Testis (tissue), 3 donors: ENCODE data around the gene PIF1. TPM values are rescaled to one million over a fixed set of nuclear protein-coding genes. Genes with fewer than 3 reads are reported as not detected.

Source experiments
- DNase-seq: peaks from one replicate; pipeline ENCODE4 v3.0.0-alpha.2; 2019
- H3K27ac ChIP-seq, 2 donors: fragments of 200-600 bp; sonication (generic); one replicate each; pipeline ENCODE4 v1.5.1; 2019
- H3K27me3 ChIP-seq: fragments of 200-600 bp; sonication (generic); one replicate; pipeline ENCODE4 v1.5.1; 2019
- H3K36me3 ChIP-seq: fragments of 200-600 bp; sonication (generic); one replicate; pipeline ENCODE4 v1.5.1; 2017; ENCODE audit warnings: low read depth; ENCODE audit errors: missing control alignments
- H3K4me1 ChIP-seq: fragments of 200-600 bp; sonication (generic); one replicate; pipeline ENCODE4 v1.5.1; 2019
- H3K4me3 ChIP-seq, 2 donors: fragments of 200-600 bp; sonication (generic); one replicate each; pipeline ENCODE4 v1.5.1; 2017 to 2019
- H3K9me3 ChIP-seq: fragments of 200-600 bp; sonication (generic); one replicate; pipeline ENCODE4 v1.5.1; 2017
- POLR2A ChIP-seq: fragments of 450-650 bp; IDR thresholded peaks from one replicate; pipeline ENCODE4 v1.6.1; 2017; ENCODE audit warnings: antibody characterized with exemption, mild to moderate bottlenecking, moderate library complexity
- WGBS, 2 donors: methylation state at CpG; one replicate each; pipeline ENCODE4 v1.1.5; 2018; 5-methylcytosine and 5-hydroxymethylcytosine counted together
- intact Hi-C: fragments of 100-400 bp; cut with DNase I; formaldehyde crosslinking; loops from one replicate; pipeline ENCODE4 v1.15.1; 2023; ENCODE audit warnings: low total_unique reads
- polyA plus RNA-seq: library from polyadenylated mRNA; stranded (reverse); fragments of 350-450 nt; fragmentation: Illumina TruSeq; extraction: RNeasy Lipid Tissue Mini Kit (QIAGEN cat#74804); gene quantifications from one replicate; pipeline ENCODE4 v1.2.3, GENCODE V29; 2014; ENCODE audit warnings: low read depth, low replicate concordance; ENCODE audit not compliant: insufficient read depth
- total RNA-seq, 2 donors: library from RNA; depleted of rRNA; stranded (reverse); fragments of >200 nt; gene quantifications; one replicate each; pipeline ENCODE4 v1.2.3, GENCODE V29; 2016
- TF ChIP-seq, protein P1 (sequence below), 3 experiments: fragments of 450-650 bp in 2 of 3; fragments of 200-600 bp in 1 of 3; sonication (generic) in 1 of 3; IDR thresholded peaks; one replicate each; pipeline ENCODE4 v1.5.1; 2016 to 2019; ENCODE audit warnings: antibody characterized with exemption in 3 of 3, mild to moderate bottlenecking in 2 of 3, moderate library complexity in 1 of 3

Gene PIF1
- total and polyA plus RNA-seq, 3 donors from 2014 or later = 3.4 to 19.1 (median 6.9) TPM

DNA sequence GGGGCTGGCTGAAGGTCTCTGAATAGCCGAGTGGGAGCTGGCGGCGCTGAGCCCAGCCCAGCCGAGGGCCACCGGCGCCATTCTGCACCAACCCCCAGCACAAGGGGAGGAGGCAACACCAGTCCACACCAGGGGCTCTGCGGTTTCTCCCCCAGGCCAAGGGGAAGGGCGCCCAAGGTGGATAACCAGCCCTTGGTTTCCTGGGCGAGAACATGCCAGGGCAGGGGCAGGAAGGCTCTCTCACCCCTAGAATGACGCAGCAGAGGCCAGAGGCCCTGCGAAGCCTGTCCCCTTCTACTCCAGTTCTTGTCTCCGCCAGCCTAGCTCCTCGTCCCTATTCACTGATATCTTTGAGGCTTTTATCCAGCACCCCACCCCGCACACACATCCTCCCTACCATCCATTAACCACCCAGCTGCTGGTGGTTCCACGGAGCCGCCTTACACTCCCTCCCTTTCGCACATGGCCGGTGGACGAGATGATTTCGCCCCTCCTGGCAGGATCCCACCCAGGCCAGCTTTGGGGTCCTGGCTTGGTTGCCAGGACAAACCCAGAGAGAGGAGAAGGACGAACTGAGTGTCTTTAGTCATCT is 51.3 kb downstream of the PIF1 start:
- Histone ChIP-seq H3K4me1 (no peaks in the 10 kb centered on the region), H3K4me3 (peak overlapping the region; percentile 56 to 59)

DNA sequence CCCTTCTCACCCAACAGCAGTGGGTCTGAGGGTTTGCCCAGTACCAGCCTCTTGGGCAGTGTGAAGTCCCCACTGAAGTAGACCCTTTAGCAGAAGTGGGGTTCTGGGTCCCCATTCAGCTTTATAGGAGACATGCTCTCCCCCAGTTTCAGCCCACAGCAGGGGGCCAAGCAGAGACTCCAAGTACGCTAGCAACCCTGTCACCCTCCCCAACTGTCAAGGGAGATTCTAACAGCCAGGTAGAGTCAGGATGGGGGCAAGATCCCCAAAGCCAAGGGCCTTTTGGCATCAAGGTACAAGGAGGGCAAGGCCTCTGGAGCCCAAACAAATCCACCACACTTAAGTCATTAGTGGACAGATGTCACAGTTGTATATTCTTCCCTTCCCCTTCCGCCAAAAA is 51.8 kb downstream of the PIF1 start:
- Histone ChIP-seq H3K27me3 (no peaks in the 10 kb centered on the region), H3K36me3 (no peaks in the 10 kb centered on the region), H3K4me1 (no peaks in the 10 kb centered on the region), H3K9me3 (no peaks in the 10 kb centered on the region), H3K27ac (peak overlapping the region in 1 of 2 donors; percentile 84), H3K4me3 (no peak overlapping the region)
- DNase-seq = no peak
- intact Hi-C loops = no loop called here
- TF ChIP-seq POLR2A = no peak
- TF ChIP-seq, protein P1, sequence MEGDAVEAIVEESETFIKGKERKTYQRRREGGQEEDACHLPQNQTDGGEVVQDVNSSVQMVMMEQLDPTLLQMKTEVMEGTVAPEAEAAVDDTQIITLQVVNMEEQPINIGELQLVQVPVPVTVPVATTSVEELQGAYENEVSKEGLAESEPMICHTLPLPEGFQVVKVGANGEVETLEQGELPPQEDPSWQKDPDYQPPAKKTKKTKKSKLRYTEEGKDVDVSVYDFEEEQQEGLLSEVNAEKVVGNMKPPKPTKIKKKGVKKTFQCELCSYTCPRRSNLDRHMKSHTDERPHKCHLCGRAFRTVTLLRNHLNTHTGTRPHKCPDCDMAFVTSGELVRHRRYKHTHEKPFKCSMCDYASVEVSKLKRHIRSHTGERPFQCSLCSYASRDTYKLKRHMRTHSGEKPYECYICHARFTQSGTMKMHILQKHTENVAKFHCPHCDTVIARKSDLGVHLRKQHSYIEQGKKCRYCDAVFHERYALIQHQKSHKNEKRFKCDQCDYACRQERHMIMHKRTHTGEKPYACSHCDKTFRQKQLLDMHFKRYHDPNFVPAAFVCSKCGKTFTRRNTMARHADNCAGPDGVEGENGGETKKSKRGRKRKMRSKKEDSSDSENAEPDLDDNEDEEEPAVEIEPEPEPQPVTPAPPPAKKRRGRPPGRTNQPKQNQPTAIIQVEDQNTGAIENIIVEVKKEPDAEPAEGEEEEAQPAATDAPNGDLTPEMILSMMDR (IDR thresholded peaks at IDR 0.05) = no peak
- WGBS, 2 donors = 27 to 70% methylated on average over 2 of the region's 2 CpGs

More for the DNA sequence above, 51.3 kb downstream of the PIF1 start:
- Histone ChIP-seq H3K27me3 (no peaks in the 10 kb centered on the region), H3K36me3 (no peaks in the 10 kb centered on the region), H3K9me3 (no peaks in the 10 kb centered on the region), H3K27ac (peak overlapping the region; percentile 24 to 84)
- intact Hi-C loops = no loop called here
- no peak for DNase-seq
- 19 to 49% methylated on average over 8 to 21 of the region's 21 CpGs for WGBS, 2 donors
- no peak for TF ChIP-seq POLR2A
- TF ChIP-seq, protein P1 (IDR thresholded peaks at IDR 0.05) = no peak

DNA sequence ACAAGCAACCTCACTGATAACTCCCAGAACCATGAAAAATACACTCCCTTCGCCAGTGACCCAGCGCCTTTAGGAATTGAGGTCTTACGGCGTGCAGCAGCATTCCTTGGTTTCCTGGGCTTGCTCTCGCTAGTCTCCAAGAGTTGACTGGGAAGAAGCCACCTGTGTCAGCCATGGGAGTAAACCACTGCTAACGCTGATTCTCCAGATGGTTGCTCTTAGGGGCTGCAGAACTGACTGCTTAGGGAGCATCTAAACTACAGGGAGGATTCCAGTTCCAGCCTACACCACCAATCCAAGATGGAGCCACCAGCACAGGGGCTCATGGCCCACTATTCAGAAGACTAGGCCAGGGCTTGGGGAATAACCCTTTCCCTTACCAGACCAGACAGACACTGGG is 52.5 kb downstream of the PIF1 start:
- no peak for DNase-seq
- H3K27ac ChIP-seq = no peak overlapping the region
- no peaks in the 10 kb centered on the region for H3K36me3 ChIP-seq
- WGBS, 2 donors = 79% methylated on average over 6 of the region's 6 CpGs
- TF ChIP-seq, protein P1 (IDR thresholded peaks at IDR 0.05) = no peak
- TF ChIP-seq POLR2A = no peak
- no peaks in the 10 kb centered on the region for H3K4me1 ChIP-seq
- intact Hi-C loops = no loop called here
- H3K27me3 ChIP-seq = no peaks in the 10 kb centered on the region
- no peak overlapping the region for H3K4me3 ChIP-seq
- no peaks in the 10 kb centered on the region for H3K9me3 ChIP-seq

DNA sequence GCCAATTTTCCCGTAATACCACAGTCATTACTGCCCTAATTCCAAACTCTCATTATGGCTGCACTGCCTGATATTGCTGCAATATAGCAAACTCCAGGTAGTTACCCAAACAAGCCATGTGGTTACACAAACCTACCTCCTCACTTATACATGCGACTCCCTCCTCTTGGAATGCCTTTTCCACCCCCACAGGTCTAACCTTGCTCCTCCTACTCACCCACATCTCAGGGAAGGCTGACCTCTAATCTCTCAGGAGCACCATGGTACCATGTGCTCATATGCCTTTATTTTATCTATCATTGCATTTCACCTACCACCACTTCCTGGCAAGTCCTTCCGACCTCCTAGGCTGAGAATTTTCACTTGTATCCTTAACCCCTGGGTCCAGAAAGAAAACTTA is 53.0 kb downstream of the PIF1 start:
- no peak overlapping the region for H3K27ac ChIP-seq
- H3K27me3 ChIP-seq = no peaks in the 10 kb centered on the region
- WGBS, 2 donors = 67 to 84% methylated on average over 3 of the region's 3 CpGs
- no peak overlapping the region for H3K4me3 ChIP-seq
- no peaks in the 10 kb centered on the region for H3K36me3 ChIP-seq
- no peaks in the 10 kb centered on the region for H3K4me1 ChIP-seq
- DNase-seq = no peak
- intact Hi-C loops = no loop called here
- no peak for TF ChIP-seq POLR2A
- TF ChIP-seq, protein P1 (IDR thresholded peaks at IDR 0.05) = no peak
- H3K9me3 ChIP-seq = no peaks in the 10 kb centered on the region

DNA sequence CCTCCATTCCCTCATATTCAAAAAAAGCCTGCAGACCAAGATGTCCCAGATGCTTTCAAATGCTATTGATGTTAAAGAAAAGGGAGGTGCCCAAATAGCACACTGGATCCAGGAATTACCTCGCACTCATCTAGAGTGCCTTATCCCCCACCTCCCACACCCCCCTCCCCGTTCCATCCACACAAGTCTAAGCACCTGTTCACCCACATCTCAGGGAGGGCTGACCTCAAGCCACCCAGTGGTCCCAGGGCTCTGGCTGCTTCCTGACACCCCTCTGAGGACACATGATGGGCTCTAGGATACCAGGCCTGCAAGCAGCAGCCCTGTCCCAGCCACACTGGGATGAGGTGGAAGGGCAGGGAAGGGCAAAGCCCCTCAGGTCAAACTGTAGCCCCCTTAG is 54.8 kb downstream of the PIF1 start:
- Histone ChIP-seq H3K36me3 (no peaks in the 10 kb centered on the region), H3K4me3 (no peak overlapping the region), H3K4me1 (no peaks in the 10 kb centered on the region), H3K27ac (no peak overlapping the region), H3K27me3 (no peaks in the 10 kb centered on the region), H3K9me3 (no peaks in the 10 kb centered on the region)
- no peak for TF ChIP-seq POLR2A
- TF ChIP-seq, protein P1 (IDR thresholded peaks at IDR 0.05) = no peak
- DNase-seq = no peak
- 31 to 71% methylated on average over 1 to 2 of the region's 2 CpGs for WGBS, 2 donors
- intact Hi-C loops = no loop called here
